Measurements from ENCODE around the gene ICOS. TPM values are rescaled to one million over a fixed set of nuclear protein-coding genes. Genes with fewer than 3 reads are reported as not detected.

The ICOS gene
- total RNA-seq, 1 experiment from 2014 or later = not detected

DNA sequence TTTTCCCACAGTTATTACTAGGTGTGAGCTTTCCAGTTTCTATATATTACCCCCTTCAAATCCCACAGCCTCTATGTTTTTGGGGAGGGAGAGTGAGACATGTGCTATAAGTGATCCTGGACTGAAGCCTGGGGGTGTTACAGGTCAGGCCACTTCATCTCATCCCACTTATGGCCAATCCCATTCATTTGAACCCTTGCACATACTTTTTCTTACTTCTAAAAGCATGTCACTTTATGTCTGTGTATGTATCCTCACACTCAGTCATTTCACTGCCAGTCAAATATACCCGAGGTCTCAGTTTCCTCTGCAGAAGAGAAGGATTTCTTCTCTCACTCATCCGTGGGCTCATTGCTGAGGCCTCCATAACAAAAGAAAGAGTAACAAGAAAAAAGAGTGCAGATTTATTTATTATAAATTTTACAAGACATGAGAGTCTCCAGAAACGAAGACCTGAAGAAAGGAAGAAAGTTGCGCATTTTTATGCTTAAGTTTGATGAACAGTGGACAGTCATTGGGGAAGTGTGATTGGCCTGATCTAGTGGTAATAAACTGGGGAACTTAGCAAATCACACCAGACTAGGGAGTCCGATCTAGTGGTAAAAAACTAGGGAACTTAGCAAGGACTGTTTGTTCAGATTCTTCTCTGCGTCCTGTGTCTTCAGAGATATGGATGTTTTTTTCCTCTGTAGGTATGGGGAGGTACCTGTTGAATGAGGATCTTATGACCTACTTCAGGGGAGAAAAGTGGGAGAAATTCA, 52.1 kb downstream of the ICOS start:
- ChIA-PET CTCF (no interaction called here), POLR2A (ENCODE audit: unreplicated experiment) (no interaction called here)
- H3K27ac ChIP-seq (ENCODE audit: low read length) = no peak overlapping the region
- no peak overlapping the region for H3K9ac ChIP-seq (ENCODE audit: low read length)
- no peaks in the 10 kb centered on the region for H3K79me2 ChIP-seq (ENCODE audit: low read length)
- no peak overlapping the region for H3K4me3 ChIP-seq (ENCODE audit: low read length)
- no peaks in the 10 kb centered on the region for H3K9me2 ChIP-seq (replicated peaks; ENCODE audit: low read length)
- no peak for DNase-seq
- no peak overlapping the region for H3K4me2 ChIP-seq (ENCODE audit: low read length)
- no peak for ATAC-seq
- peaks cover 70% of the 10 kb centered on the region for H3K27me3 ChIP-seq (ENCODE audit: low read length)
- BruUV-seq (replicated peaks) = no TSS peak
- no peaks in the 10 kb centered on the region for H3K36me3 ChIP-seq (ENCODE audit: low read depth, low read length)
- no peaks in the 10 kb centered on the region for H4K20me1 ChIP-seq (ENCODE audit: low read length)
- TF ChIP-seq EZH2 (IDR thresholded peaks at IDR 0.05; ENCODE audit: low read length, unreplicated experiment) = no peak
- H2AFZ ChIP-seq (ENCODE audit: low read length) = no peak overlapping the region
- no peaks in the 10 kb centered on the region for H3K9me3 ChIP-seq (ENCODE audit: low read length)
- H3F3A ChIP-seq (ENCODE audit: low read length, unreplicated experiment) = no peaks in the 10 kb centered on the region
- intact Hi-C loops (cut with micrococcal nuclease) = no loop called here
- H3K4me1 ChIP-seq (ENCODE audit: insufficient read depth, low read length) = no peaks in the 10 kb centered on the region

DNA sequence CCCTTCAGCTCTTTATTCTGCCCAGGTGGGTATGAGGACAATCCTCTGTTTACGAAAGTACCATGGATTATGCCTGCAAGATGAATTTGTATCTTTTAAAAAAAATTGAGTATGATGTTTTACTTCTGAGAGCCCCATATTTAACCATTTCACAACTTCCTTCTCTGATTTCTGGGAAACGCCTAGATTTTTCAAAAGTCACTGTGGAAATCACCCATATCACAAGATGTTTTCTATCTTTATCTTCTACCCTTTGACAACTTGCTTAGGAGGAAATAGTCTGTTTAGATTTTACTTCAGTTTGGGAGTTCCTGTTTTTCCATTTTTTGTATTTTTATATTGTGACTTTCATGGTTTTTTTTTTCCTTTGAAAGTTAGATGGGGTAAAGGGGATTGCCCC, 53.0 kb downstream of the ICOS start:
- Histone ChIP-seq H3K27ac (ENCODE audit: low read length) (no peak overlapping the region), H3K9me2 (replicated peaks; ENCODE audit: low read length) (no peaks in the 10 kb centered on the region), H3K4me1 (ENCODE audit: insufficient read depth, low read length) (no peaks in the 10 kb centered on the region), H3K36me3 (ENCODE audit: low read depth, low read length) (no peaks in the 10 kb centered on the region), H3K4me2 (ENCODE audit: low read length) (no peak overlapping the region), H2AFZ (ENCODE audit: low read length) (no peak overlapping the region), H4K20me1 (ENCODE audit: low read length) (no peaks in the 10 kb centered on the region), H3K79me2 (ENCODE audit: low read length) (no peaks in the 10 kb centered on the region), H3K4me3 (ENCODE audit: low read length) (no peak overlapping the region), H3F3A (ENCODE audit: low read length, unreplicated experiment) (no peaks in the 10 kb centered on the region), H3K9ac (ENCODE audit: low read length) (no peak overlapping the region), H3K27me3 (ENCODE audit: low read length) (peaks cover 66% of the 10 kb centered on the region), H3K9me3 (ENCODE audit: low read length) (no peaks in the 10 kb centered on the region)
- TF ChIP-seq EZH2 (IDR thresholded peaks at IDR 0.05; ENCODE audit: low read length, unreplicated experiment) (no peak), EZH2phosphoT487 (IDR thresholded peaks at IDR 0.05; ENCODE audit: borderline replicate concordance, low read length) (no peak)
- TF ChIP-seq, protein P1, sequence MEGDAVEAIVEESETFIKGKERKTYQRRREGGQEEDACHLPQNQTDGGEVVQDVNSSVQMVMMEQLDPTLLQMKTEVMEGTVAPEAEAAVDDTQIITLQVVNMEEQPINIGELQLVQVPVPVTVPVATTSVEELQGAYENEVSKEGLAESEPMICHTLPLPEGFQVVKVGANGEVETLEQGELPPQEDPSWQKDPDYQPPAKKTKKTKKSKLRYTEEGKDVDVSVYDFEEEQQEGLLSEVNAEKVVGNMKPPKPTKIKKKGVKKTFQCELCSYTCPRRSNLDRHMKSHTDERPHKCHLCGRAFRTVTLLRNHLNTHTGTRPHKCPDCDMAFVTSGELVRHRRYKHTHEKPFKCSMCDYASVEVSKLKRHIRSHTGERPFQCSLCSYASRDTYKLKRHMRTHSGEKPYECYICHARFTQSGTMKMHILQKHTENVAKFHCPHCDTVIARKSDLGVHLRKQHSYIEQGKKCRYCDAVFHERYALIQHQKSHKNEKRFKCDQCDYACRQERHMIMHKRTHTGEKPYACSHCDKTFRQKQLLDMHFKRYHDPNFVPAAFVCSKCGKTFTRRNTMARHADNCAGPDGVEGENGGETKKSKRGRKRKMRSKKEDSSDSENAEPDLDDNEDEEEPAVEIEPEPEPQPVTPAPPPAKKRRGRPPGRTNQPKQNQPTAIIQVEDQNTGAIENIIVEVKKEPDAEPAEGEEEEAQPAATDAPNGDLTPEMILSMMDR (conservative IDR thresholded peaks at IDR 0.05; ENCODE audit: low read depth, low read length) = no peak
- intact Hi-C loops (cut with micrococcal nuclease) = no loop called here
- no TSS peak for BruUV-seq (replicated peaks)
- DNase-seq (no peak), ATAC-seq (no peak)
- CTCF ChIA-PET = no interaction called here
- POLR2A ChIA-PET (ENCODE audit: unreplicated experiment) = no interaction called here

DNA sequence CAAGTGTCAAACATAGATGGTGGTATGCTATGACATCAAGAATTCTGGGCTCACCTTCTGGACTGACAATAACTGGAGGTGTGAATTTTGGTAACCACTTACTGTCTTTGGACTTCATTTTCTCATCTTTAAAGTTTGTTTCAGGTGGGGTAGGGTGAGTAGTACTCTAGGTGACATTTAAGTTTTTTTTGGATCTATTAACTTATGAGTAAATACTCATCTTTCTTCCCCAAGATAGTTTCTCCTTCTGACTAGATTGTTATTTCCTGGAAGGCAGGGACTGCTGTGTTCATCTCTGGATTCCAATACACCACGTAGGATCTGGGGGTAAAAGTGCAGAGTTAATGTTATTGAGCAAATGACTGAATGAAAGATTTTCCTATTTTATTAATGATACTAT, 55.9 kb downstream of the ICOS start:
- DNase-seq (no peak), ATAC-seq (no peak)
- H4K20me1 ChIP-seq (ENCODE audit: low read length) = no peaks in the 10 kb centered on the region
- POLR2A ChIA-PET (ENCODE audit: unreplicated experiment) = no interaction called here
- CTCF ChIA-PET = no interaction called here
- no peaks in the 10 kb centered on the region for H3K9me3 ChIP-seq (ENCODE audit: low read length)
- no peaks in the 10 kb centered on the region for H3F3A ChIP-seq (ENCODE audit: low read length, unreplicated experiment)
- no peaks in the 10 kb centered on the region for H3K4me1 ChIP-seq (ENCODE audit: insufficient read depth, low read length)
- no peak overlapping the region for H2AFZ ChIP-seq (ENCODE audit: low read length)
- no peaks in the 10 kb centered on the region for H3K36me3 ChIP-seq (ENCODE audit: low read depth, low read length)
- no peak overlapping the region for H3K27ac ChIP-seq (ENCODE audit: low read length)
- H3K27me3 ChIP-seq (ENCODE audit: low read length) = peaks cover 63% of the 10 kb centered on the region
- no peak overlapping the region for H3K4me3 ChIP-seq (ENCODE audit: low read length)
- no peak overlapping the region for H3K4me2 ChIP-seq (ENCODE audit: low read length)
- no peak overlapping the region for H3K9ac ChIP-seq (ENCODE audit: low read length)
- no peak for TF ChIP-seq EZH2 (IDR thresholded peaks at IDR 0.05; ENCODE audit: low read length, unreplicated experiment)
- TF ChIP-seq, protein P1 (conservative IDR thresholded peaks at IDR 0.05; ENCODE audit: low read depth, low read length) = no peak
- intact Hi-C loops (cut with micrococcal nuclease) = no loop called here
- no peaks in the 10 kb centered on the region for H3K79me2 ChIP-seq (ENCODE audit: low read length)
- H3K9me2 ChIP-seq (replicated peaks; ENCODE audit: low read length) = no peaks in the 10 kb centered on the region
- no TSS peak for BruUV-seq (replicated peaks)

Measured in PC-3 (cell line).